ENCODE measurements around the gene FXYD3. TPM values are rescaled to one million over a fixed set of nuclear protein-coding genes. Genes with fewer than 3 reads are reported as not detected.
A peak's percentile ranks its signal among the peaks of the same experiment; 100 is the strongest.

The FXYD3 gene
- total and polyA plus RNA-seq, 5 donors from 2014 or later = not detected

- no peak within 1 kb of the TSS for H3K27ac Mint-ChIP-seq
- ATAC-seq (ENCODE audit: low read depth in 2 of 2) = no peak
- H3K4me1 ChIP-seq (ENCODE audit: control insufficient read depth, insufficient read depth, low read length, poor library complexity, severe bottlenecking) = peaks cover 29% of the 10 kb centered on the region
Measured at GRCh38 chr19:35138305-35138892, 22.8 kb downstream of the FXYD3 start, which contains the start of gene FXYD1. FXYD1 (plus strand) TSS chr19:35138824; CDS start chr19:35140080, 1,256 bp downstream.

GRCh38 chr19:35140207-35140961 is 24.8 kb downstream of the FXYD3 start:
- DNase-seq (no peak), ATAC-seq (ENCODE audit: low read depth in 2 of 2) (no peak)
- peak overlapping the region in 3 of 4 donors; percentile 70 to 88 (median 73) for H3K4me3 Mint-ChIP-seq
- Histone ChIP-seq H3K36me3 (ENCODE audit: control insufficient read depth, insufficient read depth, low read length) (no peaks in the 10 kb centered on the region), H3K27me3 (ENCODE audit: control insufficient read depth, insufficient read depth, low read length) (no peaks in the 10 kb centered on the region), H3K9me3 (ENCODE audit: control insufficient read depth in 2 of 2, low read length in 2 of 2) (no peaks in the 10 kb centered on the region), H3K27ac (ENCODE audit: insufficient read depth, low read length, poor library complexity, severe bottlenecking) (no peak overlapping the region), H3K4me3 (ENCODE audit: low read depth, low read length) (no peak overlapping the region), H3K4me1 (ENCODE audit: control insufficient read depth, insufficient read depth, low read length, poor library complexity, severe bottlenecking) (peaks cover 43% of the 10 kb centered on the region)
- H3K36me3 Mint-ChIP-seq = no peaks in the 10 kb centered on the region
- H3K9me3 Mint-ChIP-seq = no peaks in the 10 kb centered on the region
- H3K27ac Mint-ChIP-seq = peak overlapping the region; percentile 74 to 95 (median 84)
- H3K4me1 Mint-ChIP-seq = peaks cover 6 to 47% (median 22%) of the 10 kb centered on the region in 4 donors
- peaks cover 9% of the 10 kb centered on the region for H3K27me3 Mint-ChIP-seq

More at GRCh38 chr19:35138305-35138892, 22.8 kb downstream of the FXYD3 start, which contains the start of gene FXYD1:
- Mint-ChIP-seq H3K36me3 (no peaks in the 10 kb centered on the region), H3K27me3 (peaks cover 9% of the 10 kb centered on the region), H3K4me1 (peaks cover 6 to 29% (median 17%) of the 10 kb centered on the region in 4 donors), H3K4me3 (peak within 1 kb of the TSS in 2 of 4 donors; percentile 29 to 33), H3K9me3 (peaks cover 0 to 1% (median 0%) of the 10 kb centered on the region in 7 donors)
- H3K9me3 ChIP-seq (ENCODE audit: control insufficient read depth in 2 of 2, low read length in 2 of 2) = no peaks in the 10 kb centered on the region
- DNase-seq = no peak
- H3K4me3 ChIP-seq (ENCODE audit: low read depth, low read length) = no peak within 1 kb of the TSS
- no peaks in the 10 kb centered on the region for H3K27me3 ChIP-seq (ENCODE audit: control insufficient read depth, insufficient read depth, low read length)
- no peaks in the 10 kb centered on the region for H3K36me3 ChIP-seq (ENCODE audit: control insufficient read depth, insufficient read depth, low read length)
- H3K27ac ChIP-seq (ENCODE audit: insufficient read depth, low read length, poor library complexity, severe bottlenecking) = no peak within 1 kb of the TSS

DNA sequence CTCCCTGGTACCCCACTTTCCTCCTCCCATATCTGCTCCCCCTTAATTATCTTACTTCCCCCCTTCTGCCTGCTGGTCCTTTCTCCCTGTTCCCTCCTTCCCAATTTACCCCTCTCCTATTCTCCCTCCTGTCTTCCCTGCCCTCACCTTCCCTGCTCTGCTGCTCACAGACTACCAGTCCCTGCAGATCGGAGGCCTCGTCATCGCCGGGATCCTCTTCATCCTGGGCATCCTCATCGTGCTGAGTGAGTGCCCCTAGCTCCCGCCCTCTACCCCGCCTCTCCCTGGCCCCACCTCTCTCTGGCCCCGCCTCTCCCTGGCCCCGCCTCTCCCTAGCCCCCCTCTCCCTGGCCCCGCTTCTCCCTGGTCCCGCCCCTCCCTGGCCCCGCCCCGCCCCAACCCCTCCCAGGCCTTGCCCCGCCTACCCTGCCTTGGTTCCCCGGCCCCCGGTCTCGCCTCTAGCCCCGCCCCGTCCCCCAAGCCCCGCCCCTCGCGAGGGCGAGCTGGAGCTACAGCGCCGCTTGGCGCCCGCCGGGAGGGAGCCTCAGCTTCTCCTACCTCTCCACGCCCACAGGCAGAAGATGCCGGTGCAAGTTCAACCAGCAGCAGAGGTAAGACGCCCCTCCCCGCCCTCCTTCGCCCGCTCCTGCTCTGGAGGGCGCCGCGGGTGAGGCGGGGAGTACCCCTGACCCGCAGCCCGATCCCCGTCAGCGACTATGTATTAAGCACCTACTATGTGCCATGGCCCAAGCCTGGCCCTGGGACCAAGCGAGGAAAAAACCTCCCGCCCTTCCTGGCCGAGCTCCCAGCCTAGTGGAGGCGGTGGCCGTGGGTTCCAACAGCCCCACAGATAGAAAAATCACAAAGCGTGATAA is 25.6 kb downstream of the FXYD3 start:
- Histone ChIP-seq H3K9me3 (ENCODE audit: control insufficient read depth in 2 of 2, low read length in 2 of 2) (no peaks in the 10 kb centered on the region), H3K27ac (ENCODE audit: insufficient read depth, low read length, poor library complexity, severe bottlenecking) (peak overlapping the region; percentile 29), H3K4me3 (ENCODE audit: low read depth, low read length) (peak overlapping the region; percentile 64), H3K27me3 (ENCODE audit: control insufficient read depth, insufficient read depth, low read length) (no peaks in the 10 kb centered on the region), H3K36me3 (ENCODE audit: control insufficient read depth, insufficient read depth, low read length) (no peaks in the 10 kb centered on the region), H3K4me1 (ENCODE audit: control insufficient read depth, insufficient read depth, low read length, poor library complexity, severe bottlenecking) (peaks cover 43% of the 10 kb centered on the region)
- DNase-seq (peak; percentile 90 to 92 (median 92)), ATAC-seq (ENCODE audit: low read depth in 2 of 2) (peak; percentile 84 to 85)
- peak overlapping the region; percentile 88 to 96 (median 90) for H3K4me3 Mint-ChIP-seq
- H3K27ac Mint-ChIP-seq = peak overlapping the region; percentile 24 to 95 (median 91)
- H3K36me3 Mint-ChIP-seq = no peaks in the 10 kb centered on the region
- H3K4me1 Mint-ChIP-seq = peaks cover 6 to 41% (median 20%) of the 10 kb centered on the region in 4 donors
- H3K27me3 Mint-ChIP-seq = peaks cover 9% of the 10 kb centered on the region
- H3K9me3 Mint-ChIP-seq = no peaks in the 10 kb centered on the region

DNA sequence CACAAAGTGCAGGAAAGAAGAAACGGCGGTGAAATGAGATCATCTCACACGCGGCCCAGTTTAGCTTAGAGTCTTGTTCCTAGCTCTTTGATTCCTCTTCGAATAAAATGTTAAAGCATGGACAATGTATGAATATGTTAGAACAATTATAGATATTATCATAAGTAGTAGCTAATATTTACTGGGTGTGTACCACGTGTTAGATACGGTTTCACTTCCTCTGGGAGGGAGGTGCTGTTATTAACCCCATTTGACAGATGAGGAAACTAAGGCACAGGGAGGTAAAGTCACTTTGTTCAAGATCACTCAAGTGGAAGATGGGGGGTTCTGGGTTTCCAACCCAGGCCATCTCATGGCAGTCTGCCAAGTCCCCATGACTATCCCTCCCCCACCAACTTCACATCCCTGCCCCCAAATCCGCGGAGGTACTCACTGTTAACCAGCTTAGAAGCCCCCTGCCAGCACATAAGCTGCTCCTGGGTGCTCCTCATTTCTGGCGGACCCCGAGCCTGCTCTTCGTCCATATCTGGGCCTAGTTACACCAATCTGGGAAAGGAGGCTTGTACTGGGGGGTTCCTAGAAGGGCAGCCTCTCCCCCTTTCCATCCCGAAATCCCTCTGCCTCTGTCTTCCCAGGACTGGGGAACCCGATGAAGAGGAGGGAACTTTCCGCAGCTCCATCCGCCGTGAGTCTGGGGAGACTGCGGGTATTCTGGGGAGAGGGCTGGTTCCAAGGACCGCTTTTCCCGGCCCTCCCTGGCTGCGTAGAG is 26.4 kb downstream of the FXYD3 start:
- ATAC-seq (ENCODE audit: low read depth in 2 of 2) = peak in 1 of 2 donors; percentile 0
- peak in 2 of 3 donors; percentile 17 to 40 for DNase-seq

DNA sequence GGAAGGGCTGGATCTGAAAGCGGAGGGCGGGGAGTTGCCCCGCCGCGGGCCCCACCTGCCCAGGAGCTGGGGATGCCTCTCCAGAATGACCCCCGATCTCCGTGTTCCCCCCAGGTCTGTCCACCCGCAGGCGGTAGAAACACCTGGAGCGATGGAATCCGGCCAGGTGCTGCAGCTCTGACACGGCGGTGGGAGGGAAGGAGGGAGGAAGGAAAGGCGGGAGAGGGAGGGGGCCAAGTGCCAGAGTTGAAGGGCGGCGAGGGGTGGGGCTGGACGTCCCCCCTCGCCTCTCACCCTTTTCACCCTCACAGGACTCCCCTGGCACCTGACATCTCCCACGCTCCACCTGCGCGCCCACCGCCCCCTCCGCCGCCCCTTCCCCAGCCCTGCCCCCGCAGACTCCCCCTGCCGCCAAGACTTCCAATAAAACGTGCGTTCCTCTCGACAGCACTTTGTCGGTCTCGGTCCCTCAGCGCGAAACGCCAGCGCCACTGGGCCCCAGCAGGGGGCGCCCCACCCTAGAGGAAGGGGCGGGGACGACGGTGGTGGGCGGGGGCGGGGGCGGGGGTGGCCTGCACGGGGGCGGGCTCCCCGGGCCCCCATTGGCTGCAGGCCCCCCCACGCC is 27.1 kb downstream of the FXYD3 start:
- ATAC-seq (ENCODE audit: low read depth in 2 of 2) (peak; percentile 23 to 29), DNase-seq (peak; percentile 63 to 72 (median 68))
- Histone ChIP-seq H3K27ac (ENCODE audit: insufficient read depth, low read length, poor library complexity, severe bottlenecking) (no peak overlapping the region), H3K9me3 (ENCODE audit: control insufficient read depth in 2 of 2, low read length in 2 of 2) (no peaks in the 10 kb centered on the region), H3K4me1 (ENCODE audit: control insufficient read depth, insufficient read depth, low read length, poor library complexity, severe bottlenecking) (peaks cover 43% of the 10 kb centered on the region), H3K36me3 (ENCODE audit: control insufficient read depth, insufficient read depth, low read length) (no peaks in the 10 kb centered on the region), H3K27me3 (ENCODE audit: control insufficient read depth, insufficient read depth, low read length) (no peaks in the 10 kb centered on the region), H3K4me3 (ENCODE audit: low read depth, low read length) (peak overlapping the region; percentile 64)
- Mint-ChIP-seq H3K4me1 (peaks cover 6 to 41% (median 22%) of the 10 kb centered on the region in 4 donors), H3K4me3 (peak overlapping the region; percentile 75 to 89 (median 78)), H3K27me3 (peaks cover 9% of the 10 kb centered on the region), H3K36me3 (no peaks in the 10 kb centered on the region), H3K9me3 (no peaks in the 10 kb centered on the region), H3K27ac (peak overlapping the region in 1 of 3 donors; percentile 32)

More for the DNA sequence above, 26.4 kb downstream of the FXYD3 start:
- Mint-ChIP-seq H3K4me1 (peaks cover 6 to 41% (median 21%) of the 10 kb centered on the region in 4 donors), H3K27me3 (peaks cover 9% of the 10 kb centered on the region), H3K9me3 (no peaks in the 10 kb centered on the region), H3K4me3 (peak overlapping the region; percentile 88 to 96 (median 90)), H3K27ac (peak overlapping the region; percentile 63 to 95 (median 91)), H3K36me3 (no peaks in the 10 kb centered on the region)
- peaks cover 43% of the 10 kb centered on the region for H3K4me1 ChIP-seq (ENCODE audit: control insufficient read depth, insufficient read depth, low read length, poor library complexity, severe bottlenecking)
- peak overlapping the region; percentile 29 for H3K27ac ChIP-seq (ENCODE audit: insufficient read depth, low read length, poor library complexity, severe bottlenecking)
- H3K36me3 ChIP-seq (ENCODE audit: control insufficient read depth, insufficient read depth, low read length) = no peaks in the 10 kb centered on the region
- H3K9me3 ChIP-seq (ENCODE audit: control insufficient read depth in 2 of 2, low read length in 2 of 2) = no peaks in the 10 kb centered on the region
- no peaks in the 10 kb centered on the region for H3K27me3 ChIP-seq (ENCODE audit: control insufficient read depth, insufficient read depth, low read length)
- peak overlapping the region; percentile 64 for H3K4me3 ChIP-seq (ENCODE audit: low read depth, low read length)

- Histone ChIP-seq H3K27me3 (ENCODE audit: control insufficient read depth, insufficient read depth, low read length) (no peaks in the 10 kb centered on the region), H3K27ac (ENCODE audit: insufficient read depth, low read length, poor library complexity, severe bottlenecking) (no peak within 1 kb of the TSS), H3K4me3 (ENCODE audit: low read depth, low read length) (peak within 1 kb of the TSS; percentile 64), H3K9me3 (ENCODE audit: control insufficient read depth in 2 of 2, low read length in 2 of 2) (no peaks in the 10 kb centered on the region), H3K4me1 (ENCODE audit: control insufficient read depth, insufficient read depth, low read length, poor library complexity, severe bottlenecking) (peaks cover 43% of the 10 kb centered on the region), H3K36me3 (ENCODE audit: control insufficient read depth, insufficient read depth, low read length) (no peaks in the 10 kb centered on the region)
- peak in 1 of 3 donors; percentile 13 for DNase-seq
- H3K36me3 Mint-ChIP-seq = no peaks in the 10 kb centered on the region
- no peaks in the 10 kb centered on the region for H3K9me3 Mint-ChIP-seq
- H3K27me3 Mint-ChIP-seq = peaks cover 9% of the 10 kb centered on the region
- ATAC-seq (ENCODE audit: low read depth in 2 of 2) = no peak
- H3K4me1 Mint-ChIP-seq = peaks cover 6 to 41% (median 22%) of the 10 kb centered on the region in 4 donors
- H3K4me3 Mint-ChIP-seq = peak within 1 kb of the TSS; percentile 88 to 96 (median 90)
- H3K27ac Mint-ChIP-seq = peak within 1 kb of the TSS; percentile 63 to 95 (median 91)
Measured at GRCh38 chr19:35143231-35143715, 27.6 kb downstream of the FXYD3 start, which contains the start of gene FXYD7. FXYD7 (plus strand) TSS chr19:35143255; CDS start chr19:35143334, 79 bp downstream.

All from CD4-positive, CD25-positive, alpha-beta regulatory T cell (primary cell).